Measurements from ENCODE around the gene MED12L.
A peak's percentile ranks its signal among the peaks of the same experiment; 100 is the strongest.

The MED12L gene

DNA sequence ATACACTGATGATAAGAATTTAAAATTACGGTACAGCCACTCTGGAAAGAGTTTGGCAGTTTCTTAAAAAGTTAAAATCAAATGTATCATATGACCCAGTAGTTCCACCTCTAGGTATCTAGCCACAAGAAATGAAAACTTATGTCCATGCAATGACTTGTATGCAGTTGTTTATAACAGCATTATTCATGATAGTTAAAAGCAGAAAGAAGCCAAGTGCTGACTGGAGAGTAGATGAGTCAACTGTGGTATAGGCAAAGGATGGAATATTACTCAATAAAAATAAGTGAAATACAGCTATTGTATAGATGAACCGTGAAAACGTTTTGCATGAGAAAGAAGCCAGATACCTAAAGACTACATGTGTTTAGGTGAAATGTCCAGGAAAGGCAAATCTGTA is 216.3 kb downstream of the MED12L start:
- Histone ChIP-seq H3K9me3 (replicated peaks; ENCODE audit: insufficient read depth, low read length) (no peaks in the 10 kb centered on the region), H3K36me3 (replicated peaks; ENCODE audit: insufficient read depth, low read length) (no peaks in the 10 kb centered on the region), H2AFZ (ENCODE audit: low read length) (no peak overlapping the region), H3K27ac (ENCODE audit: low read length) (no peak overlapping the region), H3K9me2 (replicated peaks; ENCODE audit: insufficient read depth, low read length) (no peaks in the 10 kb centered on the region), H3F3A (ENCODE audit: insufficient read depth, low read length) (no peaks in the 10 kb centered on the region), H3K4me3 (ENCODE audit: low read length) (no peak overlapping the region), H3K9ac (ENCODE audit: low read length) (no peak overlapping the region), H3K4me2 (ENCODE audit: low read depth, low read length) (no peak overlapping the region), H4K20me1 (ENCODE audit: insufficient read depth, low read length) (no peaks in the 10 kb centered on the region), H3K79me2 (ENCODE audit: low read length) (no peaks in the 10 kb centered on the region), H3K4me1 (ENCODE audit: low read length) (peaks cover 11% of the 10 kb centered on the region), H3K27me3 (replicated peaks; ENCODE audit: insufficient read depth, low read length) (no peaks in the 10 kb centered on the region)
- TF ChIP-seq EZH2 (optimal IDR thresholded peaks at IDR 0.05; ENCODE audit: low read depth, low read length) (no peak), EZH2phosphoT487 (IDR thresholded peaks at IDR 0.05; ENCODE audit: low read length) (no peak), CTCF (IDR thresholded peaks at IDR 0.05; ENCODE audit: low read length) (no peak)
- DNase-seq: no peak

GRCh38 chr3:151303751-151304150 is 218.3 kb downstream of the MED12L start:
- H3K36me3 ChIP-seq (replicated peaks; ENCODE audit: insufficient read depth, low read length): no peaks in the 10 kb centered on the region
- no peaks in the 10 kb centered on the region for H3F3A ChIP-seq (ENCODE audit: insufficient read depth, low read length)
- H4K20me1 ChIP-seq (ENCODE audit: insufficient read depth, low read length): no peaks in the 10 kb centered on the region
- peaks cover 11% of the 10 kb centered on the region for H3K4me1 ChIP-seq (ENCODE audit: low read length)
- no peak overlapping the region for H2AFZ ChIP-seq (ENCODE audit: low read length)
- no peaks in the 10 kb centered on the region for H3K9me3 ChIP-seq (replicated peaks; ENCODE audit: insufficient read depth, low read length)
- H3K9ac ChIP-seq (ENCODE audit: low read length): no peak overlapping the region
- no peak for TF ChIP-seq EZH2phosphoT487 (IDR thresholded peaks at IDR 0.05; ENCODE audit: low read length)
- TF ChIP-seq EZH2 (optimal IDR thresholded peaks at IDR 0.05; ENCODE audit: low read depth, low read length): no peak
- TF ChIP-seq CTCF (IDR thresholded peaks at IDR 0.05; ENCODE audit: low read length): no peak
- no peaks in the 10 kb centered on the region for H3K27me3 ChIP-seq (replicated peaks; ENCODE audit: insufficient read depth, low read length)
- no peaks in the 10 kb centered on the region for H3K9me2 ChIP-seq (replicated peaks; ENCODE audit: insufficient read depth, low read length)
- H3K4me3 ChIP-seq (ENCODE audit: low read length): no peak overlapping the region
- no peak overlapping the region for H3K27ac ChIP-seq (ENCODE audit: low read length)
- H3K4me2 ChIP-seq (ENCODE audit: low read depth, low read length): no peak overlapping the region
- DNase-seq: no peak
- no peaks in the 10 kb centered on the region for H3K79me2 ChIP-seq (ENCODE audit: low read length)

DNA sequence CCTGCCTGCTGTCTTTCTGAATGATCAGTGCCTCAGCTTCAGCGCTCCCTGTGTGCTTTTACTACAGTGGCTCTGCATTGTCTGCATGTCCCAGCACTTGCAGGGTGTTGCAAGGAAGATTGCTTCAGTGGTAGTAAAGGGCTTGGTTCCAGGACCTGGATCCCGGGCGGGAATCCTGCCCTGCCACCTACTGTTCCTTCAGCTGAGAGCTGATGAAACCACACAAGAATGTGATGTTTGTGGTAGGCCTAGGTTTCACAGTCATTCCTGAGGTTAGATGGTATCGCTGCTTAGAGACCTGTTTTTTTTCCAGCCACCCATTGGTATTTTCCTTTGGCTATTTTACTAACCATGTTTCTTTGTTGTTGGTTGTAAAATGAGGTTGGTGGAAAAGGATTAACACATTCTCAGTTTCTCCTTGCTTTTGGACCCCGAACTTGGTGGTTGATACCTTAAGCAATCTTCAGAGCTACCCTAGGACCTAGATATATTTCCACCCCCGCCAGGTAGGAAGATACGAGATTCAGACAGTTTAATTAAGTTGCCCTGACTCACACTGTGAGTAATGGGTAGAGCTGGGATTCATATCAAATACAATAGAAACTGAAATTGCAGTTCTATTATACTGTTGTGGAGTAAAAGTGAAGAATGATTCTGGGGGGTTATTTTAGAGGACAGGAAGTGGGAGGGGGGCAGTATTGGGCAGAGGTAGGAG is 219.8 kb downstream of the MED12L start:
- no peaks in the 10 kb centered on the region for H3F3A ChIP-seq (ENCODE audit: insufficient read depth, low read length)
- H4K20me1 ChIP-seq (ENCODE audit: insufficient read depth, low read length): no peaks in the 10 kb centered on the region
- H3K79me2 ChIP-seq (ENCODE audit: low read length): no peaks in the 10 kb centered on the region
- no peak for TF ChIP-seq EZH2 (optimal IDR thresholded peaks at IDR 0.05; ENCODE audit: low read depth, low read length)
- 0 out of 2 replicates have a peak, but pooled peaks have one; percentile 7 for TF ChIP-seq CTCF (IDR thresholded peaks at IDR 0.05; ENCODE audit: low read length)
- no peaks in the 10 kb centered on the region for H3K27me3 ChIP-seq (replicated peaks; ENCODE audit: insufficient read depth, low read length)
- peak overlapping the region; percentile 2; the same call in 1 of the 2 replicates for H3K4me2 ChIP-seq (ENCODE audit: low read depth, low read length)
- no peak overlapping the region for H3K27ac ChIP-seq (ENCODE audit: low read length)
- H3K9ac ChIP-seq (ENCODE audit: low read length): no peak overlapping the region
- no peak overlapping the region for H2AFZ ChIP-seq (ENCODE audit: low read length)
- no peaks in the 10 kb centered on the region for H3K36me3 ChIP-seq (replicated peaks; ENCODE audit: insufficient read depth, low read length)
- H3K4me3 ChIP-seq (ENCODE audit: low read length): no peak overlapping the region
- no peaks in the 10 kb centered on the region for H3K9me2 ChIP-seq (replicated peaks; ENCODE audit: insufficient read depth, low read length)
- peaks cover 11% of the 10 kb centered on the region for H3K4me1 ChIP-seq (ENCODE audit: low read length)
- no peaks in the 10 kb centered on the region for H3K9me3 ChIP-seq (replicated peaks; ENCODE audit: insufficient read depth, low read length)
- DNase-seq: peak; percentile 33
